AG04449 (cell line): ENCODE results near the gene C1orf21.

Experiments
- CTCF ChIA-PET: fragments of 350-600 bp; formaldehyde crosslinking; extraction: SDS; loops from one replicate; lab custom pipeline; 2021; ENCODE audit warnings: antibody characterized with exemption; lab: Yijun Ruan, JAX
- POLR2A ChIA-PET: fragments of 400-600, 350-600 bp; formaldehyde crosslinking; extraction: SDS; loops from one replicate; lab custom pipeline; 2020; ENCODE audit warnings: antibody characterized with exemption, inconsistent platforms; lab: Yijun Ruan, JAX
- DNase-seq: peaks from one replicate; pipeline ENCODE4 v3.0.0-alpha.2; 2010; ENCODE audit warnings: low read depth, low spot score
- H3K4me3 ChIP-seq: 2 replicates; pipeline ENCODE4 v1.5.1; 2011; ENCODE audit warnings: low read depth, mild to moderate bottlenecking, control low read depth, low read length
- TF ChIP-seq, protein P1 (sequence below): IDR thresholded peaks from one replicate; pipeline ENCODE4 v1.5.1; 2011; ENCODE audit warnings: mild to moderate bottlenecking, moderate library complexity, low read length, control low read depth, inconsistent platforms; ENCODE audit not compliant: insufficient read depth; ENCODE audit errors: missing control alignments

Gene C1orf21

DNA sequence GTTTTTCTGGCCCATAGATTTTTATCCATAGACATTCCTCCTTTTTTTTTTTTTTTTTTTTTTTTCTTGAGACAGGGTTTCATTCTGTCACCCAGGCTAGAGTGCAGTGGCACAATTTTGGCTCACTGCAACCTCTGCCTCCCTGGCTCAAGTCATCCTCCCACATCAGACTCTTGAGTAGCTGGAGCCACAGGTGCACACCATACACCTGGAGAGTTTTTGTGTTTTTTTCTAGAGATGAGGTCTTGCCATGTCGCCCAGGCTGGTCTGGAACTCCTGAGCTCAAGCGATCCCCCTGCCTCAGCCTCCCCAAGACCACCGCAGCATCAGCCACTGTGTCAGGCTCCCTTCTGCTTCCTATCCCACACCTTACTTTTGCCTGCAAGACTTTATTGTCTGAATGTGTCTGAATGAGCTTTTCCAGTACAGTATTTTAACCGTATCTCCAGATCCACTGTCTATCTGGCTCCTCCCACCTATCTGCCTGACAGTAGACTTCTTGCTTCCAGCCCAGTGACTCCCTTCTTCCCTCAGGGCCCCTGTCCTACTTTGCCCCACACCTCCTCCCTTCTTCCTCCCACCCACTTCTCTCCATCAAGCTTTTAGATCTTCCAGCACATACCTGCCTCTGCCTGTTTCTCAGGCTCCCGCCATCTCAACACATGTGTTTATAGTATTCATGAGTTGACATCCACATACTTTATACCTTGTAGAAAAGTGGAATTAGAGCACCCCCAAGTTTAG, 6.1 kb downstream of the C1orf21 start:
- ChIA-PET CTCF (interaction anchor here (0.7 to 1.8 kb wide), 2 partner anchors 271 to 1311 kb away, joined by 3 to 7 read pairs; no protein-coding TSS in a partner anchor), POLR2A (no interaction called here)
- no peak for DNase-seq
- no peak overlapping the region for H3K4me3 ChIP-seq
- TF ChIP-seq, protein P1, sequence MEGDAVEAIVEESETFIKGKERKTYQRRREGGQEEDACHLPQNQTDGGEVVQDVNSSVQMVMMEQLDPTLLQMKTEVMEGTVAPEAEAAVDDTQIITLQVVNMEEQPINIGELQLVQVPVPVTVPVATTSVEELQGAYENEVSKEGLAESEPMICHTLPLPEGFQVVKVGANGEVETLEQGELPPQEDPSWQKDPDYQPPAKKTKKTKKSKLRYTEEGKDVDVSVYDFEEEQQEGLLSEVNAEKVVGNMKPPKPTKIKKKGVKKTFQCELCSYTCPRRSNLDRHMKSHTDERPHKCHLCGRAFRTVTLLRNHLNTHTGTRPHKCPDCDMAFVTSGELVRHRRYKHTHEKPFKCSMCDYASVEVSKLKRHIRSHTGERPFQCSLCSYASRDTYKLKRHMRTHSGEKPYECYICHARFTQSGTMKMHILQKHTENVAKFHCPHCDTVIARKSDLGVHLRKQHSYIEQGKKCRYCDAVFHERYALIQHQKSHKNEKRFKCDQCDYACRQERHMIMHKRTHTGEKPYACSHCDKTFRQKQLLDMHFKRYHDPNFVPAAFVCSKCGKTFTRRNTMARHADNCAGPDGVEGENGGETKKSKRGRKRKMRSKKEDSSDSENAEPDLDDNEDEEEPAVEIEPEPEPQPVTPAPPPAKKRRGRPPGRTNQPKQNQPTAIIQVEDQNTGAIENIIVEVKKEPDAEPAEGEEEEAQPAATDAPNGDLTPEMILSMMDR: no peak

DNA sequence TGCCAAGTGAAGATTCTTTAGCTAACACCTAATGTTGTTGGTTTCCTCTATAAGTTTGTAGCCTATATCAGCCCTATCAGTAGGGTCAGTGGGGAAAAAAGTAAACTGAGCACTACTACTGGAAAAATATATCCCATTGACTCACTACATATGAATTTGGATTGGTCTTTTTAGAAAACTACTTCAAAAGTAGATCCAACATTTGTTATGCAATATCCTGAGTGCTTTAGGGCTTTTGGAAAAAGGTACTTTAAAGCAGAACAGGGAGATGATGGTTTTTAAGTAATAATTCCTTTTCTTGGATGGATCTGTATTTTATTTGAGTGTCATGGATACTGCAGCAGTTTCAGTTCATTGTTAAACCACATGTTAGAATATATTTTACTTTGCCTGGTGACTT, 7.1 kb downstream of the C1orf21 start:
- DNase-seq: no peak
- ChIA-PET POLR2A (no interaction called here), CTCF (interaction anchor here (1.8 kb wide), 1 partner anchor 270 kb away, joined by 7 read pairs; no protein-coding TSS in a partner anchor)
- TF ChIP-seq, protein P1: no peak
- H3K4me3 ChIP-seq: no peak overlapping the region

DNA sequence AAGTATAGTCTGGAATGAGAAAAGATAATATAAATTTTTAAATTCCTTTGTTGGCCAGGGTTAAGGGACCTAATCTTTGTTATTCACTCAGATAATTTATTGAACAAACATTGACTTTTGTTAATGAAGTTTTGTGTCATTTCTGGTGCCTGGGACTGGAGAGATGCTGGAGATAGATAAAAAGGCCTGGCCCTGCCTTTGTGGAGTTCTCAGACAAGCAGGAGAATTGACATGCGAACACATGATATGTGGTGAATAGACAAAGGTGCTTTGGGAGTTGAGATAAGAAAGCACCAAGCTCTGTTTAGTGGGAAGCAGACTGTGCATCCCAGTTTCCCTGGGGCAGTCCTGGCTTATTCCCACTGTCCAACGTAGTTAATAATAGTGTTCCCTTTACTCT, 8.5 kb downstream of the C1orf21 start:
- H3K4me3 ChIP-seq: no peak overlapping the region
- CTCF ChIA-PET: interaction anchor here (1.0 kb wide), 1 partner anchor 268 kb away, joined by 4 read pairs; no protein-coding TSS in a partner anchor
- POLR2A ChIA-PET: no interaction called here
- no peak for DNase-seq
- TF ChIP-seq, protein P1: no peak

DNA sequence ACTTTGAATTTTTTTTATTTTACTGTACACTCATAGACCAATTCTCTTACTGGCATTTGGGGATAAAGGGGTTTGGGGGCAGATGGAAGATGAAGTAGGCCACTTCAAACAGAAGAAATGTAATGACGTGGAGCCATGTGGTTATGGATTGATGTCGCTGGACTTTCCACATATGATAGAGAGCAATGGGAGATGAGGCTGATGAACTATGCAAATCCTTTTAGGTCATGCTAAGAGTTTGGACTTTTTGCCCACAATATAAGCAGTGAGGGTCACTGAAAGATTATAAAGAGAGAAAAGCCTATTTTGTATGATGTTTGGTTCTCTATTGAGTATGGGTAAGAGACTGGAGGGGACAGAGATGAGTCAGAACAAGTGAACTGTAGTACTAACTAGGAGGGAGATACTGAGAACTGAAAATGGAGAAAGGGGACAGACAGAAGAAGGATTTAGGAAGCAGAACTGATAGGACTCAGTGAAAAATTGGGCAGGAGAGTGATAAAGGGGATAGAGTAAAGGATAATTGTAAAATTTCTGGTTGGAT, 9.2 kb downstream of the C1orf21 start:
- TF ChIP-seq, protein P1: no peak
- no peak overlapping the region for H3K4me3 ChIP-seq
- no peak for DNase-seq
- ChIA-PET CTCF (no interaction called here), POLR2A (no interaction called here)

GRCh38 chr1:184399192-184399847, 12.5 kb downstream of the C1orf21 start:
- ChIA-PET CTCF (interaction anchor here (1.3 to 2.1 kb wide), 2 partner anchors 10 to 265 kb away, joined by 3 to 6 read pairs; no protein-coding TSS in a partner anchor), POLR2A (no interaction called here)
- TF ChIP-seq, protein P1: no peak
- DNase-seq: no peak
- H3K4me3 ChIP-seq: no peak overlapping the region
